ENCODE data around the gene ZBTB49. TPM values are rescaled to one million over a fixed set of nuclear protein-coding genes. Genes with fewer than 3 reads are reported as not detected.
A peak's percentile ranks its signal among the peaks of the same experiment; 100 is the strongest.

ZBTB49 gene
- 1 to 10 TPM; 2.9 to 5.9 (median 3.4) TPM for total RNA-seq

GRCh38 chr4:4289941-4290850 is at the start of gene ZBTB49, which contains the start of gene LYAR:
TSS of gene ZBTB49 (plus strand) at chr4:4290251. CDS start at chr4:4299946, 9,695 bp downstream.
TSS of gene LYAR (minus strand) at chr4:4290154. CDS start at chr4:4283742, 6,412 bp downstream.
- Histone ChIP-seq H3K36me3 (peaks cover 0 to 20% (median 10%) of the 10 kb centered on the region in 4 donors), H3K9me3 (no peaks in the 10 kb centered on the region), H3K27ac (replicated peaks in 1 of 4) (peak within 1 kb of the TSS; percentile 77 to 94 (median 80)), H3K27me3 (no peaks in the 10 kb centered on the region), H3K4me1 (peaks cover 24 to 42% (median 27%) of the 10 kb centered on the region in 4 donors), H3K4me3 (peak within 1 kb of the TSS; percentile 72 to 98 (median 83))
- TF ChIP-seq EP300 (IDR thresholded peaks at IDR 0.05) (no peak), POLR2AphosphoS5 (IDR thresholded peaks at IDR 0.05) (peak; percentile 92 to 97), POLR2A (IDR thresholded peaks at IDR 0.05; ENCODE audit: low read depth) (peak; percentile 25)
- DNase-seq (ENCODE audit: extremely low spot score), result peak; percentile 98
- WGBS, result 0% methylated on average over 18 of the region's 77 CpGs
- intact Hi-C loops (cut with DNase I), result loop anchor here (5.0 kb wide), 1 partner anchor 38 kb away; no protein-coding TSS in a partner anchor

GRCh38 chr4:4245172-4245571 is 44.9 kb upstream of the ZBTB49 start:
- TF ChIP-seq POLR2AphosphoS5 (IDR thresholded peaks at IDR 0.05) (no peak), EP300 (IDR thresholded peaks at IDR 0.05) (no peak), CTCF (IDR thresholded peaks at IDR 0.05) (no peak), POLR2A (IDR thresholded peaks at IDR 0.05; ENCODE audit: low read depth) (no peak)
- H3K36me3 ChIP-seq, result peaks cover 15 to 56% (median 46%) of the 10 kb centered on the region in 4 donors
- intact Hi-C loops (cut with DNase I), result no loop called here
- no peaks in the 10 kb centered on the region for H3K27me3 ChIP-seq
- no peak overlapping the region for H3K4me3 ChIP-seq
- no peak overlapping the region for H3K27ac ChIP-seq (replicated peaks in 1 of 4)
- WGBS, result 94% methylated on average over 1 of the region's 1 CpG
- peaks cover 19 to 38% (median 23%) of the 10 kb centered on the region in 4 donors for H3K4me1 ChIP-seq
- H3K9me3 ChIP-seq, result no peaks in the 10 kb centered on the region
- DNase-seq (ENCODE audit: extremely low spot score), result no peak

- H3K27me3 ChIP-seq, result no peaks in the 10 kb centered on the region
- peaks cover 12 to 34% (median 28%) of the 10 kb centered on the region in 4 donors for H3K36me3 ChIP-seq
- no peaks in the 10 kb centered on the region for H3K9me3 ChIP-seq
- WGBS, result under 1% methylated on average over 12 of the region's 12 CpGs
- DNase-seq (ENCODE audit: extremely low spot score), result no peak
- H3K27ac ChIP-seq (replicated peaks in 1 of 4), result peak overlapping the region; percentile 89 to 96 (median 92)
- intact Hi-C loops (cut with DNase I), result no loop called here
- TF ChIP-seq CTCF (IDR thresholded peaks at IDR 0.05) (no peak), POLR2A (IDR thresholded peaks at IDR 0.05; ENCODE audit: low read depth) (no peak)
- peak overlapping the region; percentile 77 to 93 (median 88) for H3K4me3 ChIP-seq
- H3K4me1 ChIP-seq, result peaks cover 19 to 38% (median 23%) of the 10 kb centered on the region in 4 donors
Measured at GRCh38 chr4:4247696-4248028, 42.4 kb upstream of the ZBTB49 start.

- 2% methylated on average over 32 of the region's 62 CpGs for WGBS
Measured at GRCh38 chr4:4248029-4248884, 41.8 kb upstream of the ZBTB49 start, which contains the start of gene TMEM128. TSS of gene TMEM128 (minus strand) at chr4:4248223. CDS start at chr4:4248202, 21 bp downstream.

More at GRCh38 chr4:4248029-4248884, 41.8 kb upstream of the ZBTB49 start, which contains the start of gene TMEM128:
- H3K36me3 ChIP-seq, result peaks cover 12 to 28% (median 22%) of the 10 kb centered on the region in 4 donors
- peak within 1 kb of the TSS; percentile 77 to 93 (median 88) for H3K4me3 ChIP-seq
- no peaks in the 10 kb centered on the region for H3K27me3 ChIP-seq
- intact Hi-C loops (cut with DNase I), result no loop called here
- H3K4me1 ChIP-seq, result peaks cover 19 to 38% (median 23%) of the 10 kb centered on the region in 4 donors
- no peak for TF ChIP-seq EP300 (IDR thresholded peaks at IDR 0.05)
- TF ChIP-seq POLR2A (IDR thresholded peaks at IDR 0.05; ENCODE audit: low read depth), result peak; percentile 47
- TF ChIP-seq CTCF (IDR thresholded peaks at IDR 0.05), result peak in 1 of 3 experiments; percentile 27
- TF ChIP-seq POLR2AphosphoS5 (IDR thresholded peaks at IDR 0.05), result peak; percentile 86 to 94
- peak; percentile 97 for DNase-seq (ENCODE audit: extremely low spot score)
- peak within 1 kb of the TSS; percentile 89 to 96 (median 92) for H3K27ac ChIP-seq (replicated peaks in 1 of 4)
- H3K9me3 ChIP-seq, result no peaks in the 10 kb centered on the region
